A673 (cell line): ENCODE results near the gene STRN.

Experiments used
- CTCF ChIP-seq: fragments of 300-800, 200-600 bp; sonication (generic); conservative IDR thresholded peaks from 2 replicates; pipeline ENCODE4 v1.5.1; 2017; ENCODE audit warnings: low read depth, mild to moderate bottlenecking, antibody characterized with exemption, low read length, moderate library complexity, mixed read lengths
- EZH2 ChIP-seq: fragments of 200-600 bp; sonication (generic); IDR thresholded peaks from 2 replicates; pipeline ENCODE4 v1.6.1; 2017; ENCODE audit warnings: borderline replicate concordance, low read depth, mild to moderate bottlenecking, mixed read lengths, antibody characterized with exemption, low read length; ENCODE audit not compliant: poor library complexity, severe bottlenecking

GRCh38 chr2:36993841-36994620 lies 27.7 kb upstream of the STRN start:
- TF ChIP-seq CTCF (no peak), EZH2 (no peak)
